ENCODE data around the gene SMOC1. TPM values are rescaled to one million over a fixed set of nuclear protein-coding genes. Genes with fewer than 3 reads are reported as not detected.

SMOC1 gene
- total and polyA plus RNA-seq, 2 of the 8 experiments (the other 6 are each of a cell fraction or from before 2014, with no cell fraction given) = 1.6 to 2.4 TPM

- Histone ChIP-seq H3K56ac (replicated peaks; ENCODE audit: insufficient read length, low read depth, low read length) (no peak overlapping the region), H3K23me2 (ENCODE audit: low read depth, low read length) (peaks cover 9% of the 10 kb centered on the region), H2AFZ (ENCODE audit: low read length) (no peak overlapping the region), H2BK120ac (replicated peaks; ENCODE audit: low read depth, low read length) (no peak overlapping the region), H3K9ac (replicated peaks in 1 of 4; ENCODE audit: extremely low read depth in 1 of 4, low read depth in 3 of 4, low read length in 3 of 4) (no peak overlapping the region), H4K91ac (replicated peaks; ENCODE audit: insufficient read length, low read length) (no peak overlapping the region), H2BK5ac (ENCODE audit: low read depth, low read length) (no peak overlapping the region), H3K36me3 (ENCODE audit: control insufficient read depth in 2 of 4, insufficient read depth in 4 of 4, low read length in 3 of 4) (no peaks in the 10 kb centered on the region), H3K27me3 (replicated peaks in 1 of 4; ENCODE audit: control insufficient read depth in 3 of 4, extremely low read depth in 1 of 4, insufficient read depth in 3 of 4, low read length in 3 of 4) (peaks cover 3 to 26% (median 21%) of the 10 kb centered on the region in 4 experiments; a peak in 6 of 7 replicates), H2BK12ac (ENCODE audit: low read depth, low read length) (no peak overlapping the region), H3K79me2 (ENCODE audit: control insufficient read depth in 1 of 2, insufficient read depth in 2 of 2, low read length in 2 of 2) (no peaks in the 10 kb centered on the region), H3K4me3 (ENCODE audit: extremely low read depth in 1 of 4, insufficient read depth in 2 of 4, low read depth in 3 of 4, low read length in 4 of 4) (no peak overlapping the region), H3K4me2 (ENCODE audit: insufficient read depth in 1 of 2, low read depth in 2 of 2, low read length in 2 of 2) (no peak overlapping the region), H3K9me3 (ENCODE audit: insufficient read depth in 2 of 2, low read depth in 1 of 2, low read length in 1 of 2) (no peaks in the 10 kb centered on the region), H4K8ac (ENCODE audit: extremely low read depth, insufficient read depth, low read length) (no peak overlapping the region), H3K4ac (replicated peaks; ENCODE audit: insufficient read length, low read depth, low read length) (no peak overlapping the region), H3K23ac (ENCODE audit: insufficient read length) (no peak overlapping the region), H3K4me1 (replicated peaks in 1 of 4; ENCODE audit: control insufficient read depth in 3 of 4, insufficient read depth in 4 of 4, low read length in 3 of 4) (peaks cover 0 to 6% (median 5%) of the 10 kb centered on the region in 4 experiments; a peak in 3 of 7 replicates), H3K27ac (ENCODE audit: low read depth, low read length) (no peak overlapping the region), H4K20me1 (replicated peaks in 1 of 2; ENCODE audit: control insufficient read depth in 1 of 2, insufficient read depth in 2 of 2, low read length in 2 of 2) (peaks cover 0 to 2% of the 10 kb centered on the region in 2 experiments), H4K5ac (ENCODE audit: insufficient read length, low read depth, low read length) (no peak overlapping the region), H3K14ac (ENCODE audit: insufficient read length) (no peak overlapping the region), H2AK5ac (ENCODE audit: low read depth, low read length) (no peak overlapping the region), H3K18ac (ENCODE audit: extremely low read depth, low read length) (no peak overlapping the region), H2BK15ac (ENCODE audit: low read length) (no peak overlapping the region), H2BK20ac (ENCODE audit: low read length) (no peak overlapping the region), H3K79me1 (ENCODE audit: low read depth, low read length) (no peaks in the 10 kb centered on the region)
- 82% methylated on average over 2 of the region's 2 CpGs; no CpG with 5 or more reads in 1 of the 2 experiments for WGBS, 2 experiments (ENCODE audit: extremely low coverage in 1 of 2, insufficient coverage in 1 of 2, insufficient read length in 1 of 2, insufficient replicate concordance in 2 of 2, low coverage in 1 of 2, low lambda C conversion rate in 2 of 2, missing lambda C conversion rate in 1 of 2)
- DNase-seq (ENCODE audit: low read depth in 1 of 2, low spot score in 2 of 2) (no peak), FAIRE-seq (no peak)
- TF ChIP-seq MAFK (IDR thresholded peaks at IDR 0.05; ENCODE audit: low read depth, low read length) (no peak), EP300 (IDR thresholded peaks at IDR 0.05; ENCODE audit: borderline replicate concordance in 1 of 2, low read depth in 2 of 2, low read length in 2 of 2) (no peak), NRF1 (IDR thresholded peaks at IDR 0.05; ENCODE audit: low read depth, low read length) (no peak), POLR2AphosphoS5 (IDR thresholded peaks at IDR 0.05; ENCODE audit: low read depth, low read length) (no peak), FOSL1 (IDR thresholded peaks at IDR 0.05; ENCODE audit: insufficient read depth, low read depth, low read length) (no peak)
- ChIA-PET CTCF (ENCODE audit: partially characterized antibody) (interaction anchor here (2.4 to 7.0 kb wide), 2 partner anchors 130 to 145 kb away, joined by 9 to 79 read pairs; no protein-coding TSS in a partner anchor), POLR2A (ENCODE audit: partially characterized antibody) (no interaction called here)
Observed at GRCh38 chr14:69882915-69883314, 3.7 kb downstream of the SMOC1 start.

All from H1 (cell line).